ENCODE measurements around the gene ZMIZ1. TPM values are rescaled to one million over a fixed set of nuclear protein-coding genes. Genes with fewer than 3 reads are reported as not detected.

ZMIZ1 gene
- total and polyA plus RNA-seq, 2 experiments from 2014 or later = 9.2 to 30.9 TPM

- no peaks in the 10 kb centered on the region for H3K27me3 ChIP-seq (ENCODE audit: insufficient read depth)
- Mint-ChIP-seq H3K36me3 (ENCODE audit: low read depth) (no peaks in the 10 kb centered on the region), H3K27ac (peak overlapping the region; percentile 89), H3K4me1 (peaks cover 55% of the 10 kb centered on the region), H3K9me3 (no peaks in the 10 kb centered on the region), H3K27me3 (ENCODE audit: insufficient read depth, low read depth, poor library complexity) (peaks cover 22% of the 10 kb centered on the region), H3K4me3 (no peak overlapping the region)
- H3K79me2 ChIP-seq (replicated peaks; ENCODE audit: insufficient read depth) = peaks cover 25% of the 10 kb centered on the region
- H3K4me1 ChIP-seq (ENCODE audit: insufficient read depth) = peaks cover 32% of the 10 kb centered on the region
- no peak overlapping the region for H3K27ac ChIP-seq (ENCODE audit: low read depth)
- no peaks in the 10 kb centered on the region for H3F3A ChIP-seq (replicated peaks; ENCODE audit: low read depth)
- H2AFZ ChIP-seq = no peak overlapping the region
- H3K4me2 ChIP-seq = no peak overlapping the region
- DNase-seq (ENCODE audit: low spot score) = no peak
- TF ChIP-seq EZH2 (IDR thresholded peaks at IDR 0.05; ENCODE audit: low read depth, unreplicated experiment) (no peak), CTCF (conservative IDR thresholded peaks at IDR 0.05; ENCODE audit: low read depth in 2 of 2) (peak in 1 of 2 experiments; percentile 32; a peak in 2 of 4 replicates), ZNF331 (CRISPR knock-in tag; IDR thresholded peaks at IDR 0.05; ENCODE audit: low read depth) (no peak), POLR2AphosphoS5 (IDR thresholded peaks at IDR 0.05; ENCODE audit: low read depth) (no peak)
- H3K9me2 ChIP-seq (ENCODE audit: insufficient read depth) = no peaks in the 10 kb centered on the region
- ATAC-seq = no peak
- H4K20me1 ChIP-seq (replicated peaks; ENCODE audit: insufficient read depth) = no peaks in the 10 kb centered on the region
- H3K4me3 ChIP-seq = no peak overlapping the region
- H3K36me3 ChIP-seq (ENCODE audit: insufficient read depth) = no peaks in the 10 kb centered on the region
Observed at GRCh38 chr10:79155301-79156081, 86.7 kb downstream of the ZMIZ1 start.

- H2AFZ ChIP-seq = no peak overlapping the region
- peak overlapping the region; percentile 9 for H3K4me2 ChIP-seq
- peaks cover 21% of the 10 kb centered on the region for H3K27me3 Mint-ChIP-seq (ENCODE audit: insufficient read depth, low read depth, poor library complexity)
- no peaks in the 10 kb centered on the region for H3K27me3 ChIP-seq (ENCODE audit: insufficient read depth)
- peak; percentile 2 for ATAC-seq
- peak overlapping the region; percentile 90 for H3K27ac Mint-ChIP-seq
- no peak for DNase-seq (ENCODE audit: low spot score)
- peaks cover 32% of the 10 kb centered on the region for H3K4me1 ChIP-seq (ENCODE audit: insufficient read depth)
- peak overlapping the region; percentile 72 for H3K27ac ChIP-seq (ENCODE audit: low read depth)
- no peaks in the 10 kb centered on the region for H3K36me3 Mint-ChIP-seq (ENCODE audit: low read depth)
- H3K9me3 Mint-ChIP-seq = no peaks in the 10 kb centered on the region
- no peaks in the 10 kb centered on the region for H4K20me1 ChIP-seq (replicated peaks; ENCODE audit: insufficient read depth)
- peaks cover 59% of the 10 kb centered on the region for H3K4me1 Mint-ChIP-seq
- H3K4me3 Mint-ChIP-seq = peak overlapping the region; percentile 9; the same call in 1 of the 3 replicates
- no peaks in the 10 kb centered on the region for H3K36me3 ChIP-seq (ENCODE audit: insufficient read depth)
- H3K4me3 ChIP-seq = no peak overlapping the region
- TF ChIP-seq EZH2phosphoT487 (IDR thresholded peaks at IDR 0.05; ENCODE audit: unreplicated experiment) (no peak), CTCF (conservative IDR thresholded peaks at IDR 0.05; ENCODE audit: low read depth in 2 of 2) (no peak), EZH2 (IDR thresholded peaks at IDR 0.05; ENCODE audit: low read depth, unreplicated experiment) (no peak), NANOG (IDR thresholded peaks at IDR 0.05; ENCODE audit: borderline replicate concordance) (no peak), REST (IDR thresholded peaks at IDR 0.05; ENCODE audit: unreplicated experiment) (no peak)
- H3K9me2 ChIP-seq (ENCODE audit: insufficient read depth) = no peaks in the 10 kb centered on the region
- H3K79me2 ChIP-seq (replicated peaks; ENCODE audit: insufficient read depth) = peaks cover 32% of the 10 kb centered on the region
- no peaks in the 10 kb centered on the region for H3F3A ChIP-seq (replicated peaks; ENCODE audit: low read depth)
Observed at GRCh38 chr10:79156334-79157274, 87.8 kb downstream of the ZMIZ1 start.

All from GM23338 (cell line).